Stimulated activated CD8-positive, alpha-beta memory T cell treated with anti-CD3 and anti-CD28 coated beads, Interleukin-4, amount 100 ng/mL, for 48 hours (primary cell): ENCODE data around the gene ADCY3.
"Not testable (repeated sequence)": the region's sequence is repeated elsewhere in the genome, so short reads cannot be mapped to it uniquely, and the experiment has no call there.

Experiments used
- DNase-seq: peaks from one replicate; pipeline ENCODE4 v3.0.0-alpha.2; 2020

Gene ADCY3

GRCh38 chr2:24805811-24806660 is 114.0 kb downstream of the ADCY3 start:
- DNase-seq = not testable (repeated sequence)

GRCh38 chr2:24800487-24800886 is 119.5 kb downstream of the ADCY3 start:
- not testable (repeated sequence) for DNase-seq

- DNase-seq = no peak
These were observed 122.4 kb downstream of the ADCY3 start for GRCh38 chr2:24797644-24798043.

- DNase-seq = peak; percentile 37
These were observed 126.1 kb downstream of the ADCY3 start for GRCh38 chr2:24793761-24794435.

- DNase-seq = peak; percentile 95
These were observed 126.9 kb downstream of the ADCY3 start, which contains the start of the genes CENPO and PTRHD1 for GRCh38 chr2:24792874-24793760. Gene CENPO (plus strand): TSS chr2:24793425. CDS start chr2:24793920, 495 bp downstream. Gene PTRHD1 (minus strand): TSS chr2:24793391. CDS start chr2:24793377, 14 bp downstream.

GRCh38 chr2:24792542-24792873 is 127.5 kb downstream of the ADCY3 start:
- DNase-seq = no peak

- DNase-seq = no peak
These were observed 128.6 kb downstream of the ADCY3 start for GRCh38 chr2:24791452-24791851.

GRCh38 chr2:24788816-24789215 is 131.2 kb downstream of the ADCY3 start:
- no peak for DNase-seq

- DNase-seq = no peak
These were observed 132.5 kb downstream of the ADCY3 start for GRCh38 chr2:24787532-24787931.

GRCh38 chr2:24785671-24786321 is 134.2 kb downstream of the ADCY3 start:
- DNase-seq = no peak

GRCh38 chr2:24783641-24784040 is 136.4 kb downstream of the ADCY3 start:
- no peak for DNase-seq

- DNase-seq = no peak
These were observed 140.9 kb downstream of the ADCY3 start for GRCh38 chr2:24779116-24779515.

- no peak for DNase-seq
These were observed 145.7 kb downstream of the ADCY3 start for GRCh38 chr2:24774373-24774772.

GRCh38 chr2:24771764-24772586 is 148.1 kb downstream of the ADCY3 start:
- no peak for DNase-seq

GRCh38 chr2:24771061-24771460 is 149.0 kb downstream of the ADCY3 start:
- DNase-seq = no peak
